ENCODE data around the gene SKOR1. TPM values are rescaled to one million over a fixed set of nuclear protein-coding genes. Genes with fewer than 3 reads are reported as not detected.

Gene SKOR1
- total RNA-seq, 1 experiment from 2014 or later, result 0.81 TPM

DNA sequence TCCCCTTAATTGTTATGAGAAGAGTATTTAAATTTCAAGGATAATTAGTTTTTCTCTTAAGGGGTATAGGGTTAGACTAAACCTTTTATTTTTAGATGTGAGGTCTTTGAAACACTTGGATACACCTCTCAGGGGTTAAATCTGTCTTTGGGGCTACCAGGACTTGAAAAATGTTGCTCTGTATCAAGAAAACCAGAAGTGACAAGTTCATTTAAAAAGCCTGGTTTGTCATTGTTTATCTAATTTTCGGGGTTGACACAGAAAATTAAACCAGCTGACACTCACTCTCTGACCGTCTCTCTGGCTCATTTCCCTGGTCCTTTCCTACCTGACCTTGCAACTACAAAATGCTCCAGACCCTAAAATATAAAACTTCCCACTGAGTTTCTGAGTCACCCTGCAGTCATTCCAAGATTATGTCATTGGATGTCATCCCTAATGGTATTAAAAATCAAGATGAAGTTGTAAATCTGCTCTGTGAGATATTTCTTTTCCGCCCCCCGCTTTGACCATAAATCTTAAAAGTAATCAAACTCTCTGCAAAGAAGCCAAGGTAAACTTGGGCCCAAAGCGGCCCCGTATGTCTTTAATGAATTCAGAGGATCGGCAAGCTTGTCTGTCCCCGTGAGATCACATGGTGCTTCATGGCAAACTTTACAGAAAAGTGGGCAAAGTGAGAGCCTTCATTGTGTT is 32.9 kb upstream of the SKOR1 start:
- Histone ChIP-seq H3K27ac (ENCODE audit: low read depth, low read length) (no peak overlapping the region), H3K9me3 (ENCODE audit: control insufficient read depth in 1 of 2, insufficient read depth in 1 of 2, low read depth in 1 of 2, low read length in 2 of 2) (0 out of 4 replicates have a peak, but pooled peaks cover 0 to 5% of the 10 kb centered on the region in 2 experiments), H3K79me2 (ENCODE audit: insufficient read depth, low read length) (no peaks in the 10 kb centered on the region), H3K9me2 (ENCODE audit: insufficient read depth) (no peaks in the 10 kb centered on the region), H3K9ac (ENCODE audit: low read length) (no peak overlapping the region), H3K4me1 (ENCODE audit: control insufficient read depth in 1 of 2, insufficient read depth in 2 of 2, low read length in 2 of 2) (no peaks in the 10 kb centered on the region), H3K27me3 (ENCODE audit: insufficient read depth, low read length) (no peaks in the 10 kb centered on the region), H4K20me1 (ENCODE audit: insufficient read depth) (no peaks in the 10 kb centered on the region), H3K36me3 (ENCODE audit: control insufficient read depth in 1 of 2, insufficient read depth in 2 of 2, low read length in 2 of 2) (no peaks in the 10 kb centered on the region), H3K4me2 (ENCODE audit: low read length) (no peak overlapping the region), H2AFZ (ENCODE audit: low read depth, low read length, poor library complexity, severe bottlenecking) (no peak overlapping the region), H3K4me3 (replicated peaks in 1 of 2; ENCODE audit: low read depth in 1 of 2, low read length in 2 of 2) (no peak overlapping the region)
- TF ChIP-seq POLR2A (IDR thresholded peaks at IDR 0.05; ENCODE audit: borderline replicate concordance, extremely low read depth, insufficient read depth, insufficient read length) (no peak), ZNF274 (IDR thresholded peaks at IDR 0.05; ENCODE audit: low read depth, low read length) (no peak), EZH2 (IDR thresholded peaks at IDR 0.05) (no peak), SP1 (IDR thresholded peaks at IDR 0.05; ENCODE audit: low read depth) (no peak), CBX3 (IDR thresholded peaks at IDR 0.05; ENCODE audit: low read depth) (no peak), FOSL1 (IDR thresholded peaks at IDR 0.05; ENCODE audit: low read depth) (no peak), SIN3A (IDR thresholded peaks at IDR 0.05; ENCODE audit: low read depth) (no peak), POLR2AphosphoS5 (IDR thresholded peaks at IDR 0.05; ENCODE audit: low read depth, low read length) (no peak)
- TF ChIP-seq, protein P1, sequence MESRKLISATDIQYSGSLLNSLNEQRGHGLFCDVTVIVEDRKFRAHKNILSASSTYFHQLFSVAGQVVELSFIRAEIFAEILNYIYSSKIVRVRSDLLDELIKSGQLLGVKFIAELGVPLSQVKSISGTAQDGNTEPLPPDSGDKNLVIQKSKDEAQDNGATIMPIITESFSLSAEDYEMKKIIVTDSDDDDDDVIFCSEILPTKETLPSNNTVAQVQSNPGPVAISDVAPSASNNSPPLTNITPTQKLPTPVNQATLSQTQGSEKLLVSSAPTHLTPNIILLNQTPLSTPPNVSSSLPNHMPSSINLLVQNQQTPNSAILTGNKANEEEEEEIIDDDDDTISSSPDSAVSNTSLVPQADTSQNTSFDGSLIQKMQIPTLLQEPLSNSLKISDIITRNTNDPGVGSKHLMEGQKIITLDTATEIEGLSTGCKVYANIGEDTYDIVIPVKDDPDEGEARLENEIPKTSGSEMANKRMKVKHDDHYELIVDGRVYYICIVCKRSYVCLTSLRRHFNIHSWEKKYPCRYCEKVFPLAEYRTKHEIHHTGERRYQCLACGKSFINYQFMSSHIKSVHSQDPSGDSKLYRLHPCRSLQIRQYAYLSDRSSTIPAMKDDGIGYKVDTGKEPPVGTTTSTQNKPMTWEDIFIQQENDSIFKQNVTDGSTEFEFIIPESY (IDR thresholded peaks at IDR 0.05; ENCODE audit: extremely low read depth, insufficient replicate concordance, low read length), result no peak
- TF ChIP-seq, protein P2, sequence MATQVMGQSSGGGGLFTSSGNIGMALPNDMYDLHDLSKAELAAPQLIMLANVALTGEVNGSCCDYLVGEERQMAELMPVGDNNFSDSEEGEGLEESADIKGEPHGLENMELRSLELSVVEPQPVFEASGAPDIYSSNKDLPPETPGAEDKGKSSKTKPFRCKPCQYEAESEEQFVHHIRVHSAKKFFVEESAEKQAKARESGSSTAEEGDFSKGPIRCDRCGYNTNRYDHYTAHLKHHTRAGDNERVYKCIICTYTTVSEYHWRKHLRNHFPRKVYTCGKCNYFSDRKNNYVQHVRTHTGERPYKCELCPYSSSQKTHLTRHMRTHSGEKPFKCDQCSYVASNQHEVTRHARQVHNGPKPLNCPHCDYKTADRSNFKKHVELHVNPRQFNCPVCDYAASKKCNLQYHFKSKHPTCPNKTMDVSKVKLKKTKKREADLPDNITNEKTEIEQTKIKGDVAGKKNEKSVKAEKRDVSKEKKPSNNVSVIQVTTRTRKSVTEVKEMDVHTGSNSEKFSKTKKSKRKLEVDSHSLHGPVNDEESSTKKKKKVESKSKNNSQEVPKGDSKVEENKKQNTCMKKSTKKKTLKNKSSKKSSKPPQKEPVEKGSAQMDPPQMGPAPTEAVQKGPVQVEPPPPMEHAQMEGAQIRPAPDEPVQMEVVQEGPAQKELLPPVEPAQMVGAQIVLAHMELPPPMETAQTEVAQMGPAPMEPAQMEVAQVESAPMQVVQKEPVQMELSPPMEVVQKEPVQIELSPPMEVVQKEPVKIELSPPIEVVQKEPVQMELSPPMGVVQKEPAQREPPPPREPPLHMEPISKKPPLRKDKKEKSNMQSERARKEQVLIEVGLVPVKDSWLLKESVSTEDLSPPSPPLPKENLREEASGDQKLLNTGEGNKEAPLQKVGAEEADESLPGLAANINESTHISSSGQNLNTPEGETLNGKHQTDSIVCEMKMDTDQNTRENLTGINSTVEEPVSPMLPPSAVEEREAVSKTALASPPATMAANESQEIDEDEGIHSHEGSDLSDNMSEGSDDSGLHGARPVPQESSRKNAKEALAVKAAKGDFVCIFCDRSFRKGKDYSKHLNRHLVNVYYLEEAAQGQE (IDR thresholded peaks at IDR 0.05; ENCODE audit: low read depth), result no peak
- TF ChIP-seq, protein P3, sequence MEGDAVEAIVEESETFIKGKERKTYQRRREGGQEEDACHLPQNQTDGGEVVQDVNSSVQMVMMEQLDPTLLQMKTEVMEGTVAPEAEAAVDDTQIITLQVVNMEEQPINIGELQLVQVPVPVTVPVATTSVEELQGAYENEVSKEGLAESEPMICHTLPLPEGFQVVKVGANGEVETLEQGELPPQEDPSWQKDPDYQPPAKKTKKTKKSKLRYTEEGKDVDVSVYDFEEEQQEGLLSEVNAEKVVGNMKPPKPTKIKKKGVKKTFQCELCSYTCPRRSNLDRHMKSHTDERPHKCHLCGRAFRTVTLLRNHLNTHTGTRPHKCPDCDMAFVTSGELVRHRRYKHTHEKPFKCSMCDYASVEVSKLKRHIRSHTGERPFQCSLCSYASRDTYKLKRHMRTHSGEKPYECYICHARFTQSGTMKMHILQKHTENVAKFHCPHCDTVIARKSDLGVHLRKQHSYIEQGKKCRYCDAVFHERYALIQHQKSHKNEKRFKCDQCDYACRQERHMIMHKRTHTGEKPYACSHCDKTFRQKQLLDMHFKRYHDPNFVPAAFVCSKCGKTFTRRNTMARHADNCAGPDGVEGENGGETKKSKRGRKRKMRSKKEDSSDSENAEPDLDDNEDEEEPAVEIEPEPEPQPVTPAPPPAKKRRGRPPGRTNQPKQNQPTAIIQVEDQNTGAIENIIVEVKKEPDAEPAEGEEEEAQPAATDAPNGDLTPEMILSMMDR (IDR thresholded peaks at IDR 0.05 in 2 of 3, conservative IDR thresholded peaks at IDR 0.05 in 1 of 3; ENCODE audit: borderline replicate concordance in 1 of 3, insufficient read depth in 1 of 3, low read depth in 2 of 3, low read length in 2 of 3), result no peak
- RAD21 ChIA-PET (ENCODE audit: low non-redundant PET in 1 of 2, low total read pairs in 2 of 2, uncharacterized antibody in 2 of 2, unreplicated experiment in 2 of 2), result interaction anchor here in 1 of 2 experiments (0.9 kb wide), 1 partner anchor 76 kb away, joined by 3 read pairs; no protein-coding TSS in a partner anchor
- no TSS peak for BruUV-seq (replicated peaks)
- DNase-seq (ENCODE audit: low read depth, low spot score) (no peak), ATAC-seq (no peak)
- CTCF ChIA-PET, result interaction anchor here (0.7 kb wide), 1 partner anchor 16 kb away, joined by 8 read pairs; no protein-coding TSS in a partner anchor
- intact Hi-C loops (cut with micrococcal nuclease), result no loop called here
- POLR2A ChIA-PET, result no interaction called here

Measured in HCT116 (cell line).